Measurements from ENCODE around the gene NKTR. TPM values are rescaled to one million over a fixed set of nuclear protein-coding genes. Genes with fewer than 3 reads are reported as not detected.
"Not testable (repeated sequence)": the region's sequence is repeated elsewhere in the genome, so short reads cannot be mapped to it uniquely, and the experiment has no call there.

The NKTR gene
- total RNA-seq, 2 experiments from 2014 or later = 90.2 to 154 TPM

- no TSS peak for BruUV-seq (replicated peaks)
- POLR2A ChIA-PET = interaction anchor here (0.6 to 1.9 kb wide), 3 partner anchors 8 to 202 kb away, joined by 3 to 6 read pairs (median 6); partner anchors contain the start of gene SEC22C
- no peak for TF ChIP-seq EZH2phosphoT487 (IDR thresholded peaks at IDR 0.05; ENCODE audit: borderline replicate concordance, low read depth, low read length)
- peak; percentile 77 for TF ChIP-seq CTCF (conservative IDR thresholded peaks at IDR 0.05; ENCODE audit: low read length)
- Histone ChIP-seq H2AFZ (ENCODE audit: low read length) (no peak overlapping the region), H3K9me2 (ENCODE audit: insufficient read depth, low read length) (no peaks in the 10 kb centered on the region), H3K27ac (ENCODE audit: low read depth, low read length, poor library complexity, severe bottlenecking) (no peak overlapping the region), H3K4me3 (ENCODE audit: low read depth, low read length, poor library complexity, severe bottlenecking) (no peak overlapping the region), H3K36me3 (ENCODE audit: insufficient read depth, low read length) (peaks cover 75% of the 10 kb centered on the region), H3K4me2 (ENCODE audit: low read length) (no peak overlapping the region), H3K4me1 (ENCODE audit: insufficient read depth, low read length, poor library complexity, severe bottlenecking) (no peaks in the 10 kb centered on the region), H3K9me3 (ENCODE audit: low read length) (peaks cover 26% of the 10 kb centered on the region), H3K79me2 (ENCODE audit: insufficient read depth, low read depth, low read length) (peaks cover 22% of the 10 kb centered on the region; the same call in 1 of the 2 replicates), H4K20me1 (ENCODE audit: insufficient read depth, low read length) (no peaks in the 10 kb centered on the region)
- CTCF ChIA-PET (ENCODE audit: unreplicated experiment) = no interaction called here
- intact Hi-C loops (cut with micrococcal nuclease; ENCODE audit: unreplicated experiment) = no loop called here
- peak; percentile 36 for DNase-seq (ENCODE audit: low spot score)
Observed at GRCh38 chr3:42572278-42572677, 28.2 kb upstream of the NKTR start.

GRCh38 chr3:42575137-42575741 lies 25.2 kb upstream of the NKTR start:
- H3K27ac ChIP-seq (ENCODE audit: low read depth, low read length, poor library complexity, severe bottlenecking) = no peak overlapping the region
- POLR2A ChIA-PET = interaction anchor here (2.4 kb wide), 1 partner anchor 16 kb away, joined by 11 read pairs; the partner anchor contains the start of gene SS18L2
- intact Hi-C loops (cut with micrococcal nuclease; ENCODE audit: unreplicated experiment) = no loop called here
- no peak overlapping the region for H2AFZ ChIP-seq (ENCODE audit: low read length)
- H3K9me3 ChIP-seq (ENCODE audit: low read length) = peaks cover 26% of the 10 kb centered on the region
- no TSS peak for BruUV-seq (replicated peaks)
- no peak overlapping the region for H3K4me3 ChIP-seq (ENCODE audit: low read depth, low read length, poor library complexity, severe bottlenecking)
- no peak overlapping the region for H3K4me2 ChIP-seq (ENCODE audit: low read length)
- H3K36me3 ChIP-seq (ENCODE audit: insufficient read depth, low read length) = peaks cover 61% of the 10 kb centered on the region
- DNase-seq (ENCODE audit: low spot score) = no peak
- H4K20me1 ChIP-seq (ENCODE audit: insufficient read depth, low read length) = no peaks in the 10 kb centered on the region
- CTCF ChIA-PET (ENCODE audit: unreplicated experiment) = no interaction called here
- peaks cover 26% of the 10 kb centered on the region; the same call in 1 of the 2 replicates for H3K79me2 ChIP-seq (ENCODE audit: insufficient read depth, low read depth, low read length)
- H3K4me1 ChIP-seq (ENCODE audit: insufficient read depth, low read length, poor library complexity, severe bottlenecking) = peaks cover 8% of the 10 kb centered on the region
- TF ChIP-seq EZH2phosphoT487 (IDR thresholded peaks at IDR 0.05; ENCODE audit: borderline replicate concordance, low read depth, low read length) (no peak), CTCF (conservative IDR thresholded peaks at IDR 0.05; ENCODE audit: low read length) (no peak)
- no peaks in the 10 kb centered on the region for H3K9me2 ChIP-seq (ENCODE audit: insufficient read depth, low read length)

- Histone ChIP-seq H3K9me2 (ENCODE audit: insufficient read depth, low read length) (no peaks in the 10 kb centered on the region), H4K20me1 (ENCODE audit: insufficient read depth, low read length) (no peaks in the 10 kb centered on the region), H3K4me1 (ENCODE audit: insufficient read depth, low read length, poor library complexity, severe bottlenecking) (peaks cover 21% of the 10 kb centered on the region), H3K36me3 (ENCODE audit: insufficient read depth, low read length) (peaks cover 49% of the 10 kb centered on the region), H3K79me2 (ENCODE audit: insufficient read depth, low read depth, low read length) (peaks cover 34% of the 10 kb centered on the region; the same call in 1 of the 2 replicates), H3K9me3 (ENCODE audit: low read length) (peaks cover 26% of the 10 kb centered on the region), H3K4me2 (ENCODE audit: low read length) (no peak overlapping the region), H3K27ac (ENCODE audit: low read depth, low read length, poor library complexity, severe bottlenecking) (no peak overlapping the region), H2AFZ (ENCODE audit: low read length) (no peak overlapping the region), H3K4me3 (ENCODE audit: low read depth, low read length, poor library complexity, severe bottlenecking) (no peak overlapping the region)
- CTCF ChIA-PET (ENCODE audit: unreplicated experiment) = interaction anchor here (1.1 kb wide), 1 partner anchor 23 kb away, joined by 3 read pairs; the partner anchor contains the start of gene NKTR
- TF ChIP-seq EZH2phosphoT487 (IDR thresholded peaks at IDR 0.05; ENCODE audit: borderline replicate concordance, low read depth, low read length) (no peak), CTCF (conservative IDR thresholded peaks at IDR 0.05; ENCODE audit: low read length) (no peak)
- POLR2A ChIA-PET = interaction anchor here (0.9 to 2.4 kb wide), 3 partner anchors 12 to 22 kb away, joined by 3 to 11 read pairs (median 4); partner anchors contain the start of gene SS18L2
- no peak for DNase-seq (ENCODE audit: low spot score)
- no TSS peak for BruUV-seq (replicated peaks)
- intact Hi-C loops (cut with micrococcal nuclease; ENCODE audit: unreplicated experiment) = no loop called here
Observed at GRCh38 chr3:42578054-42578453, 22.4 kb upstream of the NKTR start.

GRCh38 chr3:42579346-42579745 lies 21.1 kb upstream of the NKTR start:
- H3K27ac ChIP-seq (ENCODE audit: low read depth, low read length, poor library complexity, severe bottlenecking); intact Hi-C loops (cut with micrococcal nuclease; ENCODE audit: unreplicated experiment); DNase-seq (ENCODE audit: low spot score); H2AFZ ChIP-seq (ENCODE audit: low read length); H4K20me1 ChIP-seq (ENCODE audit: insufficient read depth, low read length); H3K4me3 ChIP-seq (ENCODE audit: low read depth, low read length, poor library complexity, severe bottlenecking); H3K9me2 ChIP-seq (ENCODE audit: insufficient read depth, low read length); BruUV-seq (replicated peaks): not testable (repeated sequence)
- Histone ChIP-seq H3K4me1 (ENCODE audit: insufficient read depth, low read length, poor library complexity, severe bottlenecking) (peaks cover 27% of the 10 kb centered on the region), H3K79me2 (ENCODE audit: insufficient read depth, low read depth, low read length) (peaks cover 39% of the 10 kb centered on the region; the same call in 1 of the 2 replicates), H3K4me2 (ENCODE audit: low read length) (peak overlapping the region; percentile 96; the same call in 1 of the 2 replicates), H3K36me3 (ENCODE audit: insufficient read depth, low read length) (peaks cover 36% of the 10 kb centered on the region), H3K9me3 (ENCODE audit: low read length) (peaks cover 18% of the 10 kb centered on the region)
- CTCF ChIA-PET (ENCODE audit: unreplicated experiment) = interaction anchor here (1.1 kb wide), 1 partner anchor 21 kb away, joined by 3 read pairs; the partner anchor contains the start of gene NKTR
- POLR2A ChIA-PET = interaction anchor here (0.7 to 1.4 kb wide), 4 partner anchors 11 to 226 kb away, joined by 3 to 4 read pairs (median 4); partner anchors contain the start of gene SS18L2
